GM19193 (cell line): ENCODE results near the gene RAD51B.

ENCODE experiments used
- POLR2A ChIP-seq: IDR thresholded peaks from 4 replicates; pipeline ENCODE4 v1.6.1; 2011; ENCODE audit not compliant: insufficient read depth, insufficient read length; ENCODE audit errors: extremely low read depth

The RAD51B gene

GRCh38 chr14:68607081-68607866 lies 787.7 kb downstream of the RAD51B start:
- no peak for TF ChIP-seq POLR2A

GRCh38 chr14:68607867-68608573 lies 788.4 kb downstream of the RAD51B start:
- no peak for TF ChIP-seq POLR2A

- TF ChIP-seq POLR2A = no peak
Observed at GRCh38 chr14:68608574-68608962, 789.0 kb downstream of the RAD51B start.

GRCh38 chr14:68609012-68609411 lies 789.4 kb downstream of the RAD51B start:
- TF ChIP-seq POLR2A = no peak

- no peak for TF ChIP-seq POLR2A
Observed at GRCh38 chr14:68610251-68610793, 790.7 kb downstream of the RAD51B start.

GRCh38 chr14:68611599-68611998 lies 792.0 kb downstream of the RAD51B start:
- no peak for TF ChIP-seq POLR2A

- TF ChIP-seq POLR2A = no peak
Observed at GRCh38 chr14:68612049-68612448, 792.5 kb downstream of the RAD51B start.

GRCh38 chr14:68616221-68616902 lies 796.8 kb downstream of the RAD51B start:
- no peak for TF ChIP-seq POLR2A

GRCh38 chr14:68619790-68620574 lies 800.4 kb downstream of the RAD51B start:
- TF ChIP-seq POLR2A = no peak

GRCh38 chr14:68621400-68622365 lies 802.1 kb downstream of the RAD51B start:
- TF ChIP-seq POLR2A = no peak

GRCh38 chr14:68622856-68623255 lies 803.3 kb downstream of the RAD51B start:
- TF ChIP-seq POLR2A = no peak

GRCh38 chr14:68623307-68623706 lies 803.7 kb downstream of the RAD51B start:
- TF ChIP-seq POLR2A = no peak

GRCh38 chr14:68623826-68624225 lies 804.2 kb downstream of the RAD51B start:
- no peak for TF ChIP-seq POLR2A

- no peak for TF ChIP-seq POLR2A
Observed at GRCh38 chr14:68624541-68625220, 805.1 kb downstream of the RAD51B start.
